ENCODE results near the gene VPS72.

The VPS72 gene

DNA sequence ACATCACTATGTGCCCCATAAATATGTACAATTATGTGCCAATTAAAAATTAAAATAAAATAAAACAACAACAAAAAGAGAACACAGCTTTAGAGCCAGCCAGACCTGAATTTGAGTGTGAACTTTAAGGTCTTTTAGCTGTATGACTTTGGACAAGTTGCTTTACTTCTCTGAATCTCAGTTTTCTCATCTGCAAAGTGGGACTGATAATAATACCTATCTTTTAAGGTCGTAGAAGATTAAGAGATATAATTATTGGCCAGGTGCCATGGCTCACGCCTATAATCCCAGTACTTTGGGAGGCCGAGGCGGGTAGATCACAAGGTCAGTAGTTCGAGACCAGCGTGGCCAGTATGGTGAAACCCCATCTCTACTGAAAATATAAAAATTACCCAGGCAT, 3.3 kb upstream of the VPS72 start:
- TF ChIP-seq, protein P1, sequence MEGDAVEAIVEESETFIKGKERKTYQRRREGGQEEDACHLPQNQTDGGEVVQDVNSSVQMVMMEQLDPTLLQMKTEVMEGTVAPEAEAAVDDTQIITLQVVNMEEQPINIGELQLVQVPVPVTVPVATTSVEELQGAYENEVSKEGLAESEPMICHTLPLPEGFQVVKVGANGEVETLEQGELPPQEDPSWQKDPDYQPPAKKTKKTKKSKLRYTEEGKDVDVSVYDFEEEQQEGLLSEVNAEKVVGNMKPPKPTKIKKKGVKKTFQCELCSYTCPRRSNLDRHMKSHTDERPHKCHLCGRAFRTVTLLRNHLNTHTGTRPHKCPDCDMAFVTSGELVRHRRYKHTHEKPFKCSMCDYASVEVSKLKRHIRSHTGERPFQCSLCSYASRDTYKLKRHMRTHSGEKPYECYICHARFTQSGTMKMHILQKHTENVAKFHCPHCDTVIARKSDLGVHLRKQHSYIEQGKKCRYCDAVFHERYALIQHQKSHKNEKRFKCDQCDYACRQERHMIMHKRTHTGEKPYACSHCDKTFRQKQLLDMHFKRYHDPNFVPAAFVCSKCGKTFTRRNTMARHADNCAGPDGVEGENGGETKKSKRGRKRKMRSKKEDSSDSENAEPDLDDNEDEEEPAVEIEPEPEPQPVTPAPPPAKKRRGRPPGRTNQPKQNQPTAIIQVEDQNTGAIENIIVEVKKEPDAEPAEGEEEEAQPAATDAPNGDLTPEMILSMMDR (IDR thresholded peaks at IDR 0.05): no peak

DNA sequence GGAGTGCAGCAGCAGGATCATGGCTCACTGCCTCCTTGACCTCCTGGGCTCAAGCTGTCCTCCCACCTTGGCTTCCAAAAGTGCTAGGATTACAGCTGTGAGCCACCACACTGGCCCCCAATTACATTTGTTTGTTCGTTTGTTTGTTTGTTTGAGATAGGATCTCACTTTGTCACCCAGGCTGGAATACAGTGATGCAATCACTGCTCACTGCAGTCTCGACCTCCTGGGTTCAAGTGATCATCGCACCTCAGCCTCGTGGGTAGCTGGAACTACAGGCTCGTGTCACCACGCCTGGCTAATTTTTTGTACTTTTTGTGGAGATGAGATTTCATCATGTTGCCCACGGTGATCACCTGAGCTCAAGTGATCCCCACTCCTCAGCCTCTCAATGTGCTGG, 2.0 kb upstream of the VPS72 start:
- TF ChIP-seq, protein P1 (IDR thresholded peaks at IDR 0.05): no peak

DNA sequence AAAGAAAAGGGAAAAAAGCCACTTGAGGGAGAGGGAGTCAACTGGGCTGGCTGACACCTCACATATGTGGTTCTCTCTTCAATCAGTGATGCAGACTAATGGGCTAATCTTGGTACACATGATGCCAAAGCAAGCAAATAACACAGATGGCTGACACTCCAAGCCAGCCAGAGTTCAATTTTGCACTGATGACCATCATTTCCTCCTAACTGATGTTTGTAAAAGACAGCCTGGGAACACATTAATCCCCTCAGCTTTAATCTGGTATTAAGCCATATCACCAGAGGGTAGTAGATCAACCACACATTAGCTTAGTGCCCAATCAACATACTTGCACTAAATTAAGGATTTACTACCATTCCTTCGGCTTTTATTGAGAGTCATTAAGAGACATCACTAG, 2.8 kb downstream of the VPS72 start:
- TF ChIP-seq, protein P1 (IDR thresholded peaks at IDR 0.05): no peak

DNA sequence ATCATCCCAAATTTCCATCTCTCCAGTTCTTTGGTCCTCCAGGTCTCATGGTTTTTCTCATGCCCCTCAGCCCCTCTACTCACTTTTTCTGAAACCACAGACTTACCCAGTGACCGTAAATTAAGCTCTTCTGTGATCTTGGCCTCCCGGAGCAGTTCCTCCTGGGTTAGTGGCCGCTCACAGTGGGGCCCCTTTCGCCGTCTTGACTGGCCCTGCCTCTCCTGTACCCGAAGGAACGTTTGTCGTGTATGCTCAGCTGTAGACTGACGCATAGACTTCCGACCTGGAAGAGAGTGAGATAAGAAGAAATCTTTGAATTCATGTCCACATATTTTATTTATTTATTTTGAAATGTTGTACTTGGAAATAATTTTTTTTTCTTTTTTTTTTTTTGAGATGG, 5.8 kb downstream of the VPS72 start:
- TF ChIP-seq, protein P1 (IDR thresholded peaks at IDR 0.05): no peak

DNA sequence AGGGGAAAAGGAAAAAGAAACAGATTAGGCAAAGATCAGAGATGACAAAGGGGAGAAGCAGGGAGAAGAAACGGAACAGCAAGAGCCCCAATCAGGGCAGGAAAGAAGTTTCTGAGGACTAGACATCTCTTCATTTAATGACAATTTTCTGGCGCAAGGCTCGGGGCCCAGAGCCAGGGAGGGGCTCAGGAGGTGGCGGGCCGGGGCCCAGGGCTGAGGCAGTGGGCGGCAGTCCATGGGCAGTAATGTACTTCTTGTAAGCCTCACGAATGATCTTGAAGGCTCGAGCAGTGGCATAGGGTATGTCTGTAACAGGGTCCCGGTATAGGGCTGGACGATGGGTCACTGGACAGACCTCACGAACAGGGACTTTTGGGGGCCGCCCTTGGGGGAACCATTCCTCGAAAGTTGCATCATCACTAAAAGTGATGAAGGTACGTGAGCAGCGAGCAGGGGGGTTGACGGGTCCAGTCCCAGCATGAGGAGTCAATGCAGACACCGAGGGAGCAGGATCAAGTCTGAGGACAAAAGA, 13.4 kb downstream of the VPS72 start:
- TF ChIP-seq, protein P1 (IDR thresholded peaks at IDR 0.05): no peak

DNA sequence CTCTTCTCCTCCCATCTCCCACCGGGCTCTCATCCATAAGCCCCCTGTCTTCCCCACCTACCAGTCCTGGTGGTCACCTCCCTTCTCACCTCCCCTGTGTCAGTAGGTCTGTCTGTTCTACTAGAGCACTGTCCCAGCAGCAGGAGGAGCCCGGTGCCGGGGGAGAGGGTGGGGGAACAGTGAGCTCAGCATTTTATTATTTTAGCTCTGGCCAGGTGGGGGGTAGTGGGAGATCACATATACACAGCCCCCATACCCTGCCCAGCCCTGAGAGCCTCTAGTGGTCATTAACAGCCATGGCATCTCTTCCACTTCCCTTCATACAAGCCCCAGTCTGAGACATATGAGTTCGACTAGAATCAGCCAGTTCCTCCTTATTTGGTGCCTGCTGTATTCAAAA, 14.1 kb downstream of the VPS72 start, which contains the start of gene TMOD4:
TSS of gene TMOD4 (minus strand) at position 119 of the 400 bp plus-strand sequence. CDS start 1,106 bp downstream, outside the sequence.
- TF ChIP-seq, protein P1 (IDR thresholded peaks at IDR 0.05): peak; percentile 56

DNA sequence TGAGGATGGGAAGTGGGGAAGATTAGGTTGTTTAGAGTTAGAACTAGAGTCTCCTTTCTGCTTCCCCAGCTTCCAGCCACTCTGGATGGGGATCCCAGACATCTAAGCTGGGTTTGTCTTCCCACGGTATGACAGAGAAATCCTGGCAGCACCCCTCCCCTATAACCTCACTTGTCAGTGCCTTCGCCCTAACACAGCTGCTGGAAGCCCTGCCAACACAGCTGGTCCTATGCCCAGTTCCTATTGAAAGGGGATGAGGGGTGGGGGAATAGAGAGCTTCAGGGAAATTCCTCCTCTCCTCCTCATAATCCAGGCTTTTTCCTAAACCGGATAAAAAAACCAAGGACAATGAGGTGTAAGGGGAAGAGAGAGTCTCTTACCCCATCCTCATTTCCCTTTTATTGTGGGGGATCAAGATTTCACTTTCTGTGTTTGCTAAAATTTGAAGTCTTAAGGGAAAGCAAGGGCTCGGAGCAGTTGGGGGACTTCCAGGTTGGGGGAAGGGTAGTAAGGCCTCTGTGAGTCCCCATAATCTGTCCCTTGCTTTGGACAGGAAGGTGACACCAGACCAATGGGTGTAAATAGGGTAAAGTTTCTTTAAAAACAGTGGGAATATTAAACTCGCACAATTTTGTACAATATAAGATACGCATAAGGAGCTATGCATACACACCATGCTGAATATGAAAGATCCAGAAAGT, 14.8 kb downstream of the VPS72 start:
- TF ChIP-seq, protein P1 (IDR thresholded peaks at IDR 0.05): no peak
